H1 (cell line): ENCODE data around the gene KLHL3. TPM values are rescaled to one million over a fixed set of nuclear protein-coding genes. Genes with fewer than 3 reads are reported as not detected.

Source experiments
- CTCF ChIA-PET: fragments of 300-600 bp; sonication (Branson Sonifier 250); formaldehyde crosslinking; loops from one replicate; lab custom pipeline; 2021; ENCODE audit not compliant: partially characterized antibody; lab: Charles Lee
- POLR2A ChIA-PET: fragments of 300-600 bp; sonication (Branson Sonifier 250); formaldehyde crosslinking; loops from one replicate; lab custom pipeline; 2021; ENCODE audit warnings: inconsistent platforms; ENCODE audit not compliant: partially characterized antibody; lab: Charles Lee
- DNase-seq, 2 experiments: peaks; one replicate each; pipeline versions ENCODE4 v3.0.0 to v3.0.0-alpha.2; 2010 to 2022; ENCODE audit warnings: low spot score in 2 of 2, low read depth in 1 of 2, mixed read lengths in 1 of 2
- FAIRE-seq: peaks from 2 replicates; lab custom pipeline; 2011; peaks lifted over from hg19 to GRCh38; lab: Jason Lieb, UNC
- H2AFZ ChIP-seq: 2 replicates; pipeline ENCODE4 v1.8.1; 2012; ENCODE audit warnings: low read length, inconsistent platforms
- H2AK5ac ChIP-seq: 2 replicates; pipeline ENCODE4 v1.6.1; 2013; ENCODE audit warnings: low read depth, low read length
- H2BK120ac ChIP-seq: replicated peaks from 2 replicates; pipeline ENCODE3; 2013; ENCODE audit warnings: low read depth, low read length, inconsistent platforms
- H2BK12ac ChIP-seq: 2 replicates; pipeline ENCODE4 v1.6.1; 2013; ENCODE audit warnings: low read depth, low read length
- H2BK15ac ChIP-seq: 2 replicates; pipeline ENCODE4 v1.6.1; 2013; ENCODE audit warnings: low read length
- H2BK20ac ChIP-seq: 2 replicates; pipeline ENCODE4 v1.6.1; 2013; ENCODE audit warnings: low read length
- H2BK5ac ChIP-seq: 2 replicates; pipeline ENCODE4 v1.6.1; 2013; ENCODE audit warnings: low read depth, low read length
- H3K14ac ChIP-seq: 2 replicates; pipeline ENCODE4 v1.6.1; 2013; ENCODE audit warnings: inconsistent platforms; ENCODE audit not compliant: insufficient read length
- H3K18ac ChIP-seq: 2 replicates; pipeline ENCODE4 v1.6.1; 2013; ENCODE audit warnings: low read length; ENCODE audit errors: extremely low read depth
- H3K23ac ChIP-seq: 2 replicates; pipeline ENCODE4 v1.6.1; 2013; ENCODE audit warnings: inconsistent platforms; ENCODE audit not compliant: insufficient read length
- H3K23me2 ChIP-seq: 2 replicates; pipeline ENCODE4 v1.6.1; 2013; ENCODE audit warnings: low read depth, low read length
- H3K27ac ChIP-seq: 2 replicates; pipeline ENCODE4 v1.6.1; 2011; ENCODE audit warnings: low read depth, low read length, inconsistent platforms
- H3K27me3 ChIP-seq, 4 experiments: replicated peaks in 1 of 4; 1 replicate in 1 of 4; 2 replicates in 3 of 4; pipeline versions ENCODE4 v1.6.1 to v1.8.1; 2011 to 2013; ENCODE audit warnings: low read length in 3 of 4, mild to moderate bottlenecking in 3 of 4, inconsistent platforms in 2 of 4, mixed read lengths in 2 of 4, moderate library complexity in 1 of 4; ENCODE audit not compliant: control insufficient read depth in 3 of 4, insufficient read depth in 3 of 4; ENCODE audit errors: extremely low read depth in 1 of 4
- H3K36me3 ChIP-seq, 4 experiments: 2 replicates each; pipeline versions ENCODE4 v1.6.1 to v1.8.1; 2011 to 2013; ENCODE audit warnings: mild to moderate bottlenecking in 4 of 4, low read length in 3 of 4, moderate library complexity in 2 of 4, control low read depth in 1 of 4, inconsistent platforms in 1 of 4; ENCODE audit not compliant: insufficient read depth in 4 of 4, control insufficient read depth in 2 of 4
- H3K4ac ChIP-seq: replicated peaks from 2 replicates; pipeline ENCODE3; 2013; ENCODE audit warnings: low read length, low read depth, mixed read lengths, inconsistent platforms; ENCODE audit not compliant: insufficient read length
- H3K4me1 ChIP-seq, 4 experiments: replicated peaks in 1 of 4; 1 replicate in 1 of 4; 2 replicates in 3 of 4; pipeline versions ENCODE4 v1.6.1 to v1.8.1; 2011 to 2013; ENCODE audit warnings: low read length in 3 of 4, inconsistent platforms in 2 of 4, mixed read lengths in 1 of 4; ENCODE audit not compliant: insufficient read depth in 4 of 4, control insufficient read depth in 3 of 4
- H3K4me2 ChIP-seq, 2 experiments: 2 replicates each; pipeline versions ENCODE4 v1.6.1 to v1.8.1; 2011 to 2013; ENCODE audit warnings: low read depth in 2 of 2, low read length in 2 of 2, control low read depth in 1 of 2, inconsistent platforms in 1 of 2, mild to moderate bottlenecking in 1 of 2; ENCODE audit not compliant: insufficient read depth in 1 of 2
- H3K4me3 ChIP-seq, 4 experiments: fragments of 200-600, 300-600 bp in 1 of 4; sonication (generic), shearing (Covaris generic), sonication (Bioruptor Twin) in 1 of 4; 2 replicates each; pipeline versions ENCODE4 v1.5.1 to v1.8.1; 2011 to 2016; ENCODE audit warnings: low read length in 4 of 4, low read depth in 3 of 4, control low read depth in 2 of 4, inconsistent platforms in 2 of 4, mild to moderate bottlenecking in 2 of 4, mixed read lengths in 1 of 4, moderate library complexity in 1 of 4; ENCODE audit not compliant: insufficient read depth in 2 of 4; ENCODE audit errors: extremely low read depth in 1 of 4
- H3K56ac ChIP-seq: replicated peaks from 2 replicates; pipeline ENCODE3; 2013; ENCODE audit warnings: low read depth, mild to moderate bottlenecking, mixed read lengths, low read length, inconsistent platforms; ENCODE audit not compliant: insufficient read length
- H3K79me1 ChIP-seq: 2 replicates; pipeline ENCODE4 v1.6.1; 2013; ENCODE audit warnings: low read depth, low read length, control low read depth
- H3K79me2 ChIP-seq, 2 experiments: 2 replicates each; pipeline versions ENCODE4 v1.6.1 to v1.8.1; 2012 to 2013; ENCODE audit warnings: low read length in 2 of 2, mild to moderate bottlenecking in 2 of 2, inconsistent platforms in 1 of 2; ENCODE audit not compliant: insufficient read depth in 2 of 2, control insufficient read depth in 1 of 2
- H3K9ac ChIP-seq, 4 experiments: replicated peaks in 1 of 4; 1 replicate in 1 of 4; 2 replicates in 3 of 4; pipeline versions ENCODE4 v1.6.1 to v1.8.1; 2011 to 2013; ENCODE audit warnings: low read depth in 3 of 4, low read length in 3 of 4, control low read depth in 2 of 4, mild to moderate bottlenecking in 2 of 4, moderate library complexity in 2 of 4, inconsistent platforms in 1 of 4; ENCODE audit errors: extremely low read depth in 1 of 4
- H3K9me3 ChIP-seq, 2 experiments: 2 replicates each; pipeline versions ENCODE4 v1.6.1 to v1.8.1; 2012 to 2013; ENCODE audit warnings: mild to moderate bottlenecking in 2 of 2, moderate library complexity in 2 of 2, control low read depth in 1 of 2, inconsistent platforms in 1 of 2, low read depth in 1 of 2, low read length in 1 of 2, mixed read lengths in 1 of 2; ENCODE audit not compliant: insufficient read depth in 2 of 2
- H4K20me1 ChIP-seq, 2 experiments: replicated peaks in 1 of 2; 2 replicates each; pipeline versions ENCODE3 to v1.8.1; 2011 to 2013; ENCODE audit warnings: inconsistent platforms in 2 of 2, low read length in 2 of 2, mild to moderate bottlenecking in 1 of 2; ENCODE audit not compliant: insufficient read depth in 2 of 2, control insufficient read depth in 1 of 2
- H4K5ac ChIP-seq: 2 replicates; pipeline ENCODE4 v1.6.1; 2013; ENCODE audit warnings: low read length, low read depth, mixed read lengths, inconsistent platforms; ENCODE audit not compliant: insufficient read length
- H4K8ac ChIP-seq: 2 replicates; pipeline ENCODE4 v1.8.0; 2013; ENCODE audit warnings: mild to moderate bottlenecking, moderate library complexity, low read length, inconsistent platforms; ENCODE audit not compliant: insufficient read depth; ENCODE audit errors: extremely low read depth
- H4K91ac ChIP-seq: replicated peaks from 2 replicates; pipeline ENCODE3; 2013; ENCODE audit warnings: low read length, mixed read lengths, inconsistent platforms; ENCODE audit not compliant: insufficient read length
- BACH1 ChIP-seq: IDR thresholded peaks from 2 replicates; pipeline ENCODE4 v1.6.1; 2012; ENCODE audit warnings: low read length, improper control_type of control experiment
- CBX5 ChIP-seq: fragments of 300-800, 300-1000 bp; sonication (generic); IDR thresholded peaks from 2 replicates; pipeline ENCODE4 v1.7.1; 2016; ENCODE audit warnings: antibody characterized with exemption, low read length, low read depth
- CEBPB ChIP-seq: IDR thresholded peaks from 2 replicates; pipeline ENCODE4 v1.6.1; 2012; ENCODE audit warnings: low read depth, low read length
- PHF8 ChIP-seq: fragments of 200-600 bp; sonication (generic); conservative IDR thresholded peaks from 2 replicates; pipeline ENCODE4 v1.7.1; 2012; ENCODE audit warnings: low read depth, mild to moderate bottlenecking, inconsistent platforms, low read length, moderate library complexity
- POU5F1 ChIP-seq: IDR thresholded peaks from 2 replicates; pipeline ENCODE4 v1.6.1; 2011; ENCODE audit warnings: low read depth, mild to moderate bottlenecking, low read length, moderate library complexity
- RNF2 ChIP-seq: fragments of 200-900, 300-1000 bp; sonication (generic); IDR thresholded peaks from 2 replicates; pipeline ENCODE4 v1.7.1; 2016; ENCODE audit warnings: borderline replicate concordance, low read depth, mild to moderate bottlenecking, antibody characterized with exemption, low read length; ENCODE audit not compliant: poor library complexity, severe bottlenecking; ENCODE audit errors: missing control alignments
- YY1 ChIP-seq: IDR thresholded peaks from 2 replicates; pipeline ENCODE4 v1.6.1; 2011; ENCODE audit warnings: low read depth, mild to moderate bottlenecking, low read length
- WGBS, 2 experiments: shearing (Covaris generic) in 1 of 2; methylation state at CpG; one replicate each; pipeline versions ENCODE4 v1.1.6 to v1.1.7; 2013 to 2015; ENCODE audit warnings: low lambda C conversion rate in 2 of 2, mixed read lengths in 2 of 2, inconsistent platforms in 1 of 2, low coverage in 1 of 2, missing lambda C conversion rate in 1 of 2; ENCODE audit not compliant: insufficient replicate concordance in 2 of 2, insufficient coverage in 1 of 2, insufficient read length in 1 of 2; ENCODE audit errors: extremely low coverage in 1 of 2, missing lambda C conversion rate in 1 of 2; 5-methylcytosine and 5-hydroxymethylcytosine counted together
- polyA plus RNA-seq, 7 experiments: library from polyadenylated mRNA; depleted of rRNA in 3 of 7; stranded (reverse) in 5 of 7; unstranded in 2 of 7; fragments of >200 nt in 5 of 7; fragments of 200-250 nt in 2 of 7; gene quantifications; 1 replicate in 5 of 7; 2 replicates in 1 of 7; 4 replicates in 1 of 7; pipeline versions ENCODE4 v1.2.1 to v1.2.3, GENCODE V29; 2011 to 2013; ENCODE audit warnings: missing spikeins in 2 of 7, mixed read lengths in 2 of 7
- total RNA-seq: library from RNA; stranded (reverse); fragmentation: NEBNext Ultra II Directional; extraction: Animal tissue kit (Norgen Biotek cat#: 25700); gene quantifications from 2 replicates; pipeline ENCODE4 v1.2.1, GENCODE V29; 2021
- TF ChIP-seq, protein P1 (sequence below): IDR thresholded peaks from 2 replicates; pipeline ENCODE4 v1.6.1; 2012; ENCODE audit warnings: inconsistent platforms

KLHL3 gene
- total and polyA plus RNA-seq, 2 of the 8 experiments (the other 6 are each of a cell fraction or from before 2014, with no cell fraction given) = 7.4 to 13.7 TPM

DNA sequence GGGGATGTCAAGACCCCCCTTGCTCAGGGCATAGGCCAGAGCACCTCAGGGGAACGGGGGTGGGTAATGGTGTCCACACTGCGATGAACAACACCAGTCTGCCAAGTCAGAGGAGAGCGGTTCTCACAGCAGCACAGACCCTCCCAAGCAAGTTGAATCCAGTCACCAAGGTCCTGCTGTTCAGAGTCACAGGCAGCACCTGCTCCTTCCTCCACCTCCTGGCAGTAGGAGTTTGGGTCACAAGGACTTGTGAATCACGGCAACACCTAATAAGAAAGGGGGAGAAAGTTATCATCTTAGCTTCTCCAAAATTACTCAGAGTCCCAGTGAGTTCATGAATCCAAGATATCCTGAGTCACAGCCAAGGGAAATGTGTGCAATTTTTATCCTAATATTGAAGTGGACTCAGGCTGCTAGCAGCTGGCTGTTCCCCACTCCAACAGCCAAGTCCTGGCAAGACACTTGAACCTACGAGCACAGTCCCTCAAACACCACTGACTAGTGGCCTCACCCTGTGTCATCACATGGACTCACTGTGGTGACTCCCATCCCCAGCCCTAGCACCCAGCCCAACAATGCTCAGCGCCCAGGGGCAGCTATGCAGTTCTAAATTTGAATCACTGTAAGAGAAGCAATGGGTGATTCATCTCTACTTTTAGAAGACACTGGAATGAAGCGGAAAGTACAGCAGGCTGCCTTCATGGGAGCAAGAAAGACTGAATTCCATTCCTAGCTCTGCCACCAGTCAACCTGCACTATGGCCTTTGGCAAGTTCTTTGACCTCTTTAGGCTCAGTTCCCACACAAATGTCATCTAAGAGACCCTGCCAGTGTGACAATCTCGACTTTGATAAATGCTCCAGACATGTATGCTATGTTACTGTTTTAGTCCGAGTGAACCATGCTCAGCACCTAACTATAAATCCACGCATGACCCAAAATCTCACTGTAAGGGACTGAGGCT is 113.7 kb downstream of the KLHL3 start:
- Histone ChIP-seq H2BK12ac (no peak overlapping the region), H3K4me2 (no peak overlapping the region), H2AFZ (no peak overlapping the region), H3K14ac (no peak overlapping the region), H3K56ac (no peak overlapping the region), H3K36me3 (peaks cover 0 to 5% (median 0%) of the 10 kb centered on the region in 4 experiments; a peak in 2 of 8 replicates), H4K91ac (no peak overlapping the region), H3K27ac (no peak overlapping the region), H2BK20ac (no peak overlapping the region), H3K23ac (no peak overlapping the region), H3K4me3 (no peak overlapping the region), H4K5ac (no peak overlapping the region), H3K27me3 (no peaks in the 10 kb centered on the region), H2BK5ac (no peak overlapping the region), H3K9ac (no peak overlapping the region), H4K20me1 (peaks cover 0 to 6% of the 10 kb centered on the region in 2 experiments), H2AK5ac (no peak overlapping the region), H3K4ac (no peak overlapping the region), H2BK15ac (no peak overlapping the region), H3K79me2 (no peaks in the 10 kb centered on the region), H4K8ac (no peak overlapping the region), H3K79me1 (no peaks in the 10 kb centered on the region; the same call in 1 of the 2 replicates), H3K18ac (no peak overlapping the region), H3K9me3 (no peaks in the 10 kb centered on the region), H2BK120ac (no peak overlapping the region), H3K23me2 (no peaks in the 10 kb centered on the region), H3K4me1 (no peaks in the 10 kb centered on the region; a peak in 1 of 7 replicates)
- ChIA-PET CTCF (interaction anchor here (0.6 to 6.0 kb wide), 5 partner anchors 8 to 289 kb away, joined by 3 to 38 read pairs (median 7); no protein-coding TSS in a partner anchor), POLR2A (interaction anchor here (1.2 kb wide), 1 partner anchor 120 kb away, joined by 3 read pairs; no protein-coding TSS in a partner anchor)
- whole genome bisulfite sequencing, 2 experiments = 92% methylated on average over 10 of the region's 10 CpGs; no CpG with 5 or more reads in 1 of the 2 experiments
- no peak for FAIRE-seq
- TF ChIP-seq POU5F1 (no peak), CBX5 (no peak), PHF8 (no peak), CEBPB (no peak), YY1 (no peak), BACH1 (no peak), RNF2 (no peak)
- TF ChIP-seq, protein P1, sequence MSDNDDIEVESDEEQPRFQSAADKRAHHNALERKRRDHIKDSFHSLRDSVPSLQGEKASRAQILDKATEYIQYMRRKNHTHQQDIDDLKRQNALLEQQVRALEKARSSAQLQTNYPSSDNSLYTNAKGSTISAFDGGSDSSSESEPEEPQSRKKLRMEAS = no peak
- DNase-seq = no peak
